BE2C (cell line): ENCODE measurements around the gene ADPRM.
"Not testable (repeated sequence)": the region's sequence is repeated elsewhere in the genome, so short reads cannot be mapped to it uniquely, and the experiment has no call there.

Experiments
- DNase-seq: peaks from one replicate; pipeline ENCODE4 v3.0.0-alpha.2; 2020
- H3K27me3 ChIP-seq: fragments of 250-450 bp; sonication (Bioruptor Pico); 2 replicates; pipeline ENCODE4 v1.5.1; 2020; ENCODE audit warnings: mild to moderate bottlenecking
- H3K36me3 ChIP-seq: fragments of 250-450 bp; sonication (Bioruptor Pico); 2 replicates; pipeline ENCODE4 v1.5.1; 2020; ENCODE audit warnings: mild to moderate bottlenecking
- H3K4me1 ChIP-seq: fragments of 250-450 bp; sonication (Bioruptor Pico); 2 replicates; pipeline ENCODE4 v1.5.1; 2020
- H3K4me3 ChIP-seq: 2 replicates; pipeline ENCODE4 v1.5.1; 2011; ENCODE audit warnings: low read depth, low read length
- H3K9me3 ChIP-seq: fragments of 250-450 bp; sonication (Bioruptor Pico); 2 replicates; pipeline ENCODE4 v1.5.1; 2020
- CTCF ChIP-seq: IDR thresholded peaks from 2 replicates; pipeline ENCODE4 v1.5.1; 2012; ENCODE audit warnings: mild to moderate bottlenecking, low read depth, low read length

The ADPRM gene

GRCh38 chr17:10683853-10684252 is 13.5 kb upstream of the ADPRM start:
- no peak for DNase-seq
- Histone ChIP-seq H3K4me1 (no peaks in the 10 kb centered on the region), H3K9me3 (no peaks in the 10 kb centered on the region), H3K4me3 (no peak overlapping the region), H3K27me3 (no peaks in the 10 kb centered on the region), H3K36me3 (peaks cover 10% of the 10 kb centered on the region)
- peak; percentile 58 for TF ChIP-seq CTCF

GRCh38 chr17:10687499-10687898 is 9.9 kb upstream of the ADPRM start:
- peaks cover 15% of the 10 kb centered on the region for H3K36me3 ChIP-seq
- TF ChIP-seq CTCF: no peak
- H3K9me3 ChIP-seq: no peaks in the 10 kb centered on the region
- no peak overlapping the region for H3K4me3 ChIP-seq
- H3K4me1 ChIP-seq: no peaks in the 10 kb centered on the region
- no peak for DNase-seq
- no peaks in the 10 kb centered on the region for H3K27me3 ChIP-seq

- not testable (repeated sequence) for H3K4me3 ChIP-seq, H3K36me3 ChIP-seq
Measured at GRCh38 chr17:10695875-10696407, 1.5 kb upstream of the ADPRM start.

GRCh38 chr17:10698096-10698818 is 863 bp downstream of the ADPRM start:
- TF ChIP-seq CTCF: no peak
- H3K4me1 ChIP-seq: no peaks in the 10 kb centered on the region
- H3K9me3 ChIP-seq: no peaks in the 10 kb centered on the region
- H3K27me3 ChIP-seq: no peaks in the 10 kb centered on the region
- H3K4me3 ChIP-seq: peak overlapping the region; percentile 70
- DNase-seq: peak; percentile 16
- no peaks in the 10 kb centered on the region for H3K36me3 ChIP-seq

More at GRCh38 chr17:10695875-10696407, 1.5 kb upstream of the ADPRM start:
- not testable (repeated sequence) for H3K4me1 ChIP-seq, H3K9me3 ChIP-seq, DNase-seq, H3K27me3 ChIP-seq

- Histone ChIP-seq H3K4me1 (no peaks in the 10 kb centered on the region), H3K27me3 (no peaks in the 10 kb centered on the region), H3K4me3 (no peak overlapping the region), H3K9me3 (no peaks in the 10 kb centered on the region), H3K36me3 (no peaks in the 10 kb centered on the region)
- TF ChIP-seq CTCF: no peak
- no peak for DNase-seq
Measured at GRCh38 chr17:10699856-10700255, 2.5 kb downstream of the ADPRM start.

- H3K36me3 ChIP-seq: no peaks in the 10 kb centered on the region
- no peaks in the 10 kb centered on the region for H3K4me1 ChIP-seq
- no peaks in the 10 kb centered on the region for H3K27me3 ChIP-seq
- TF ChIP-seq CTCF: no peak
- H3K4me3 ChIP-seq: no peak overlapping the region
- H3K9me3 ChIP-seq: no peaks in the 10 kb centered on the region
- no peak for DNase-seq
Measured at GRCh38 chr17:10702574-10702973, 5.2 kb downstream of the ADPRM start.
